Heart right ventricle (tissue), 16 donors: Measurements from ENCODE around the gene IGSF9B. TPM values are rescaled to one million over a fixed set of nuclear protein-coding genes. Genes with fewer than 3 reads are reported as not detected.

Experiments
- ATAC-seq, 8 donors: fragments of 200-7000 bp; cut with Tn5 transposase; one replicate each; pipeline ENCODE4 v1.9.1; 2020; ENCODE audit warnings: mild to moderate bottlenecking in 8 of 8, moderate library complexity in 8 of 8, moderate number of reproducible peaks in 1 of 8
- DNase-seq, 2 donors: peaks; one replicate each; pipeline ENCODE4 v3.0.0-alpha.2; 2020
- H3K27ac ChIP-seq, 10 donors: fragments of 200-600 bp; sonication (generic) in 2 of 10; one replicate each; pipeline versions ENCODE4 v1.5.0 to v1.8.0; 2020 to 2022; ENCODE audit warnings: mild to moderate bottlenecking in 3 of 10
- H3K27me3 ChIP-seq, 7 donors: fragments of 200-600 bp; one replicate each; pipeline ENCODE4 v1.8.0; 2021 to 2022; ENCODE audit warnings: mild to moderate bottlenecking in 2 of 7
- H3K36me3 ChIP-seq, 9 donors: fragments of 200-600 bp; sonication (generic) in 1 of 9; one replicate each; pipeline versions ENCODE4 v1.5.0 to v1.8.0; 2020 to 2022; ENCODE audit warnings: mild to moderate bottlenecking in 2 of 9
- H3K4me1 ChIP-seq, 9 donors: fragments of 200-600 bp; sonication (generic) in 1 of 9; one replicate each; pipeline versions ENCODE4 v1.5.0 to v1.8.0; 2020 to 2022; ENCODE audit warnings: mild to moderate bottlenecking in 4 of 9
- H3K4me3 ChIP-seq, 10 donors: fragments of 200-600 bp; sonication (generic) in 2 of 10; one replicate each; pipeline versions ENCODE4 v1.5.0 to v1.8.0; 2020 to 2022; ENCODE audit warnings: mild to moderate bottlenecking in 7 of 10, moderate library complexity in 2 of 10
- H3K9me3 ChIP-seq, 11 donors: fragments of 200-600 bp in 10 of 11; sonication (generic) in 2 of 11; one replicate each; pipeline versions ENCODE4 v1.5.0 to v1.8.0; 2013 to 2022; ENCODE audit warnings: mild to moderate bottlenecking in 2 of 11, control low read depth in 1 of 11, moderate library complexity in 1 of 11
- WGBS, 2 donors: extraction: QIAGEN DNeasy Blood & Tissue Kit; methylation state at CpG; one replicate each; pipeline ENCODE4 v1.1.7; 2013; ENCODE audit warnings: inconsistent platforms in 1 of 2; 5-methylcytosine and 5-hydroxymethylcytosine counted together
- intact Hi-C, 10 donors: fragments of 100-400 bp; cut with DNase I; formaldehyde crosslinking; loops; one replicate each; pipeline versions ENCODE4 v1.11.1 to v1.14.2; 2022
- polyA plus RNA-seq, 2 donors: library from polyadenylated mRNA; stranded (reverse); fragments of 200-250 nt; gene quantifications; one replicate each; pipeline ENCODE4 v1.2.3, GENCODE V29; 2013
- total RNA-seq, 10 donors: library from RNA; stranded (reverse); fragmentation: NEBNext Ultra II Directional in 3 of 10; extraction: Animal tissue kit (Norgen Biotek cat#: 25700) in 3 of 10; gene quantifications; one replicate each; pipeline versions ENCODE4 v1.2.1 to v1.2.4, GENCODE V29; 2021 to 2023
- TF ChIP-seq, protein P1 (sequence below), 9 donors: fragments of 200-600 bp; sonication (generic) in 2 of 9; IDR thresholded peaks; one replicate each; pipeline versions ENCODE4 v1.5.0 to v1.8.0; 2021 to 2022; ENCODE audit warnings: antibody characterized with exemption in 9 of 9, mild to moderate bottlenecking in 5 of 9, moderate library complexity in 1 of 9
- donor health status: Arrhythmogenic right ventricular cardiomyopathy.
- donor health status: ischemic (EF 13 %, LVEDD 7.1; RV severe dilation, severe dysfunction).
- donor health status: healthy with polysubstance abuse.
- donor health status: DM: no; HTN: yes; CAD: no.
- donor health status: DM: no; HTN: no; CAD: no.
- donor health status: ischemic (EF 25% LVEDD 6.9; RV normal size, moderate dysfunction).
- donor health status: ischemic (EF 25% LVEDD 5.7; RV mildly dilated, moderate dysfunction).
- donor health status: healthy.
- donor health status: DM: yes; HTN: yes; CAD: no.
- donor health status: Ischemic cardiomyopathy.
- donor health status: ischemic (EF 35%, LVEDD 5.7; RV mildly dilated, moderate dysfunction).
- donor health status: nonischemic (EF 11% LVEDD 7.7; RV severe dilation, severe dysfunction).
- donor health status: DM: yes; HTN: yes; CAD: no.
- donor health status: PGD.
- donor health status: ischemic (EF 29% LVEDD 5.4; RV normal size, mild dysfunction).
- donor health status: nonischemic (EF 23%, LVEDD 6.1; RV moderate dilation, normal function).

Gene IGSF9B
- total and polyA plus RNA-seq, 12 donors: 6.7 to 72.3 (median 49.6) TPM

- DNase-seq (no peak), ATAC-seq (no peak)
- no peak overlapping the region for H3K4me3 ChIP-seq
- TF ChIP-seq, protein P1, sequence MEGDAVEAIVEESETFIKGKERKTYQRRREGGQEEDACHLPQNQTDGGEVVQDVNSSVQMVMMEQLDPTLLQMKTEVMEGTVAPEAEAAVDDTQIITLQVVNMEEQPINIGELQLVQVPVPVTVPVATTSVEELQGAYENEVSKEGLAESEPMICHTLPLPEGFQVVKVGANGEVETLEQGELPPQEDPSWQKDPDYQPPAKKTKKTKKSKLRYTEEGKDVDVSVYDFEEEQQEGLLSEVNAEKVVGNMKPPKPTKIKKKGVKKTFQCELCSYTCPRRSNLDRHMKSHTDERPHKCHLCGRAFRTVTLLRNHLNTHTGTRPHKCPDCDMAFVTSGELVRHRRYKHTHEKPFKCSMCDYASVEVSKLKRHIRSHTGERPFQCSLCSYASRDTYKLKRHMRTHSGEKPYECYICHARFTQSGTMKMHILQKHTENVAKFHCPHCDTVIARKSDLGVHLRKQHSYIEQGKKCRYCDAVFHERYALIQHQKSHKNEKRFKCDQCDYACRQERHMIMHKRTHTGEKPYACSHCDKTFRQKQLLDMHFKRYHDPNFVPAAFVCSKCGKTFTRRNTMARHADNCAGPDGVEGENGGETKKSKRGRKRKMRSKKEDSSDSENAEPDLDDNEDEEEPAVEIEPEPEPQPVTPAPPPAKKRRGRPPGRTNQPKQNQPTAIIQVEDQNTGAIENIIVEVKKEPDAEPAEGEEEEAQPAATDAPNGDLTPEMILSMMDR (IDR thresholded peaks at IDR 0.05): no peak
- H3K4me1 ChIP-seq: peaks cover 6 to 33% (median 19%) of the 10 kb centered on the region in 9 donors
- no peaks in the 10 kb centered on the region for H3K9me3 ChIP-seq
- intact Hi-C loops: loop anchor here (5.0 to 10.0 kb wide), 7 partner anchors 108 to 218 kb away; no protein-coding TSS in a partner anchor
- H3K36me3 ChIP-seq: peaks cover 0 to 54% (median 14%) of the 10 kb centered on the region in 9 donors
- no peaks in the 10 kb centered on the region for H3K27me3 ChIP-seq
- WGBS, 2 donors: 78 to 83% methylated on average over 20 of the region's 20 CpGs
- no peak overlapping the region for H3K27ac ChIP-seq
Observed at GRCh38 chr11:133929401-133930052, 27.2 kb downstream of the IGSF9B start.

GRCh38 chr11:133928628-133929059 lies 28.1 kb downstream of the IGSF9B start:
- H3K4me1 ChIP-seq: peaks cover 5 to 24% (median 14%) of the 10 kb centered on the region in 9 donors
- peak in 4 of 8 donors; percentile 5 to 62 (median 28) for ATAC-seq
- 51 to 55% methylated on average over 5 of the region's 5 CpGs for WGBS, 2 donors
- H3K9me3 ChIP-seq: no peaks in the 10 kb centered on the region
- no peaks in the 10 kb centered on the region for H3K27me3 ChIP-seq
- intact Hi-C loops: loop anchor here in 9 of 10 donors (5.0 to 10.0 kb wide), 7 partner anchors 109 to 219 kb away; no protein-coding TSS in a partner anchor
- H3K4me3 ChIP-seq: no peak overlapping the region
- H3K27ac ChIP-seq: peak overlapping the region in 1 of 10 donors; percentile 20
- DNase-seq: no peak
- peaks cover 0 to 58% (median 16%) of the 10 kb centered on the region in 9 donors for H3K36me3 ChIP-seq
- TF ChIP-seq, protein P1 (IDR thresholded peaks at IDR 0.05): no peak

DNA sequence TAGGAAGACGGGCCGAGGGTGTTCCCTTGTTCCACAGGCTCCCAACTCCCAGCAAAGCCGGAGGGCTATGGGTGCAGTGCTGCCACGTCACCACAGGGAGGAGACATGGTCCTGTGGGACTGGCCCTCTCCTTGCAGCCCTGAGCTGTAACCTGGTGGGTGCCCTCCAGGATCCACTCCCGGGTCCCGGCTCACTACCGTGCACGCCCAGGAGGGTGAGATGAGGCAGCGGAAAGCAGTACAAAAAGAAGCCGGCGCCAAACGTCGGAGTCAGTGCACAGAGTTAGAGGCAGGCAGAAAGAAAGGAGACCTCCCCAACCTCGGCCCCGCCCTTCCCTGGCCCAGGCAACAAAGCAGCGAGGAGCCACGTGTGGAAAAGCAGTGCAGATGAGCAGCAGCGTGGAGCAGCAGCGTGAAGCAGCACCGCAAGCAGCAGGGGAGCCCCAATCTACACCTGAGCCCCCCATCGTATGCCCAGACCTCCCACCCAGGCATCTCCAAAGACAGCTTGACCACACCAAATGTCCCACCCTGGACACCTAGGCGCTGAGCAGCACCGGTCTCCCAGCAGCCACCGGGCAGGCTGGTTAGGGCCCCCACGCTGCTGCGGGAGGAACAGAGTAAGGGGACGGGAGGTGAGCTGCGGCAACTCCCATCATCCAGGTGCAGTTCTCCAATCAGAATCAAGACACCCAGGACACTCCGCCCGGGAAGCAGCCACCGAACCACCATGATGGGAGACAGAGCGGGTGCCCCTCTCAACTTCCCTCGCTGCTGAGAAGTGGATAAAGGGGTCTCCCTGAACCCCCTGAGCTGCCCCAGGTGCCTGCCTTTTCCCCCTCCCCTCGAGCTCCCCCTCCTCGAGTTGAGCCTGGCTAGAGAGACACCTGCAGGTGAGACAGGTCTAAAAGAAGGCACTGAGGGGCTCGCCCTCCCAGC lies 28.8 kb downstream of the IGSF9B start:
- H3K36me3 ChIP-seq: peaks cover 0 to 65% (median 16%) of the 10 kb centered on the region in 9 donors
- peaks cover 5 to 22% (median 14%) of the 10 kb centered on the region in 9 donors for H3K4me1 ChIP-seq
- peak overlapping the region in 1 of 10 donors; percentile 20 for H3K27ac ChIP-seq
- TF ChIP-seq, protein P1 (IDR thresholded peaks at IDR 0.05): peak; percentile 67 to 91 (median 86)
- intact Hi-C loops: loop anchor here (2.0 to 10.0 kb wide), 8 partner anchors 109 to 219 kb away; no protein-coding TSS in a partner anchor
- 41 to 44% methylated on average over 36 of the region's 36 CpGs for WGBS, 2 donors
- ATAC-seq (peak; percentile 74 to 88 (median 82)), DNase-seq (peak; percentile 57 to 67)
- no peaks in the 10 kb centered on the region for H3K27me3 ChIP-seq
- H3K4me3 ChIP-seq: peak overlapping the region in 5 of 10 donors; percentile 13 to 41 (median 17)
- no peaks in the 10 kb centered on the region for H3K9me3 ChIP-seq
